GM23338 (cell line): ENCODE results near the gene RPL7A. TPM values are rescaled to one million over a fixed set of nuclear protein-coding genes. Genes with fewer than 3 reads are reported as not detected.

Experiments used
- ATAC-seq: fragments of 200-7000 bp; cut with Tn5 transposase; 3 replicates; pipeline ENCODE4 v1.9.1; 2020
- DNase-seq: peaks from one replicate; pipeline ENCODE4 v3.0.0-alpha.2; 2015; ENCODE audit warnings: low spot score
- H2AFZ ChIP-seq: fragments of 200-600 bp; sonication (generic); 2 replicates; pipeline ENCODE4 v1.8.0; 2016; ENCODE audit warnings: antibody characterized with exemption, mild to moderate bottlenecking, moderate library complexity
- H3F3A ChIP-seq: fragments of 200-600 bp; sonication (generic); replicated peaks from 2 replicates; pipeline ENCODE4 v1.8.0; 2017; ENCODE audit warnings: antibody characterized with exemption, mixed run types, low read depth
- H3K27ac ChIP-seq: fragments of 200-600 bp; sonication (generic); 2 replicates; pipeline ENCODE4 v1.6.1; 2016; ENCODE audit warnings: low read depth
- H3K27me3 ChIP-seq: fragments of 200-600 bp; sonication (generic); 2 replicates; pipeline ENCODE4 v1.8.0; 2016; ENCODE audit warnings: mild to moderate bottlenecking, mixed run types, moderate library complexity; ENCODE audit not compliant: insufficient read depth
- H3K36me3 ChIP-seq: fragments of 200-600 bp; sonication (generic); 2 replicates; pipeline ENCODE4 v1.8.0; 2016; ENCODE audit warnings: mild to moderate bottlenecking; ENCODE audit not compliant: insufficient read depth
- H3K4me1 ChIP-seq: fragments of 200-600 bp; sonication (generic); 2 replicates; pipeline ENCODE4 v1.8.0; 2016; ENCODE audit warnings: mild to moderate bottlenecking, moderate library complexity; ENCODE audit not compliant: insufficient read depth
- H3K4me2 ChIP-seq: fragments of 200-600 bp; sonication (generic); 2 replicates; pipeline ENCODE4 v1.7.1; 2017; ENCODE audit warnings: mixed run types
- H3K4me3 ChIP-seq: fragments of 200-600 bp; sonication (generic); 2 replicates; pipeline ENCODE4 v1.6.1; 2016; ENCODE audit warnings: mixed run types
- H3K79me2 ChIP-seq: fragments of 200-600 bp; sonication (generic); replicated peaks from 2 replicates; pipeline ENCODE4 v1.8.0; 2017; ENCODE audit warnings: mild to moderate bottlenecking; ENCODE audit not compliant: insufficient read depth
- H3K9me2 ChIP-seq: fragments of 200-600 bp; sonication (generic); 2 replicates; pipeline ENCODE4 v1.8.0; 2017; ENCODE audit not compliant: insufficient read depth
- H4K20me1 ChIP-seq: fragments of 200-600 bp; sonication (generic); replicated peaks from 2 replicates; pipeline ENCODE4 v1.8.0; 2017; ENCODE audit warnings: mild to moderate bottlenecking; ENCODE audit not compliant: insufficient read depth
- H3K27ac Mint-ChIP-seq: 2 replicates; pipeline ENCODE4 v1.8.0; 2020; ENCODE audit warnings: inconsistent platforms, mild to moderate bottlenecking, moderate library complexity, mixed read lengths
- H3K27me3 Mint-ChIP-seq: 3 replicates; pipeline ENCODE4 v1.8.0; 2022; ENCODE audit warnings: low read depth, mild to moderate bottlenecking, moderate library complexity, mixed read lengths, inconsistent platforms; ENCODE audit not compliant: insufficient read depth, poor library complexity
- H3K36me3 Mint-ChIP-seq: 3 replicates; pipeline ENCODE4 v1.8.0; 2021; ENCODE audit warnings: low read depth, mild to moderate bottlenecking, inconsistent platforms, moderate library complexity, mixed read lengths
- H3K4me1 Mint-ChIP-seq: 3 replicates; pipeline ENCODE4 v1.8.0; 2020; ENCODE audit warnings: mild to moderate bottlenecking, inconsistent platforms, mixed read lengths
- H3K4me3 Mint-ChIP-seq: 3 replicates; pipeline ENCODE4 v1.8.0; 2021; ENCODE audit warnings: moderate library complexity, mild to moderate bottlenecking, inconsistent platforms, mixed read lengths
- H3K9me3 Mint-ChIP-seq: 3 replicates; pipeline ENCODE4 v1.8.0; 2020; ENCODE audit warnings: moderate library complexity, mild to moderate bottlenecking, inconsistent platforms, mixed read lengths
- CREB1 ChIP-seq: fragments of 250-450 bp; sonication (Bioruptor Pico); IDR thresholded peaks from 2 replicates; pipeline ENCODE4 v1.5.0; 2020; ENCODE audit warnings: low read depth, mild to moderate bottlenecking, moderate library complexity
- CTCF ChIP-seq, 2 experiments: fragments of 200-600 bp in 1 of 2; sonication (generic) in 1 of 2; conservative IDR thresholded peaks; 2 replicates each; pipeline versions ENCODE4 v1.5.1 to v1.6.1; 2016 to 2017; ENCODE audit warnings: antibody characterized with exemption in 2 of 2, low read depth in 2 of 2, mild to moderate bottlenecking in 2 of 2, moderate library complexity in 1 of 2
- ETS1 ChIP-seq: IDR thresholded peaks from 2 replicates; pipeline ENCODE4 v1.6.1; 2016; ENCODE audit warnings: antibody characterized with exemption
- EZH2 ChIP-seq: fragments of 200-600 bp; sonication (generic); IDR thresholded peaks from one replicate; pipeline ENCODE4 v1.8.0; 2017; ENCODE audit warnings: antibody characterized with exemption, mild to moderate bottlenecking, low read depth; ENCODE audit not compliant: unreplicated experiment
- EZH2phosphoT487 ChIP-seq: fragments of 200-600 bp; sonication (generic); IDR thresholded peaks from one replicate; pipeline ENCODE4 v1.8.1; 2018; ENCODE audit warnings: antibody characterized with exemption; ENCODE audit not compliant: unreplicated experiment
- JUNB ChIP-seq: IDR thresholded peaks from one replicate; pipeline ENCODE4 v1.6.1; 2016; ENCODE audit warnings: antibody characterized with exemption; ENCODE audit not compliant: unreplicated experiment
- NANOG ChIP-seq: IDR thresholded peaks from 2 replicates; pipeline ENCODE4 v1.6.1; 2016; ENCODE audit warnings: antibody characterized with exemption, borderline replicate concordance
- POLR2AphosphoS5 ChIP-seq: IDR thresholded peaks from 2 replicates; pipeline ENCODE4 v1.6.1; 2016; ENCODE audit warnings: antibody characterized with exemption, low read depth
- REST ChIP-seq: IDR thresholded peaks from one replicate; pipeline ENCODE4 v1.6.1; 2018; ENCODE audit warnings: antibody characterized with exemption; ENCODE audit not compliant: unreplicated experiment
- STAT1 ChIP-seq: IDR thresholded peaks from one replicate; pipeline ENCODE4 v1.6.1; 2016; ENCODE audit warnings: antibody characterized with exemption; ENCODE audit not compliant: unreplicated experiment
- ZNF114 ChIP-seq: fragments of 250-450 bp; sonication (Bioruptor Pico); IDR thresholded peaks from 2 replicates; pipeline ENCODE4 v1.5.0; 2020; ENCODE audit warnings: mild to moderate bottlenecking, moderate library complexity
- ZNF331 ChIP-seq: fragments of 250-450 bp; sonication (Bioruptor Pico); IDR thresholded peaks from 2 replicates; pipeline ENCODE4 v1.5.0; 2020; ENCODE audit warnings: low read depth, mild to moderate bottlenecking, moderate library complexity
- ZNF462 ChIP-seq: fragments of 250-450 bp; sonication (Bioruptor Pico); IDR thresholded peaks from 2 replicates; pipeline ENCODE4 v1.5.0; 2020; ENCODE audit warnings: mild to moderate bottlenecking, moderate library complexity
- polyA plus RNA-seq: library from polyadenylated mRNA; unstranded; fragments of >200 nt; fragmentation: Nextera tagmentation; extraction: Ambion mirVana; gene quantifications from 2 replicates; pipeline ENCODE4 v1.2.1, GENCODE V29; 2016
- total RNA-seq: library from RNA; depleted of rRNA; stranded (reverse); fragments of >200 nt; shearing (Covaris generic); gene quantifications from 2 replicates; pipeline ENCODE4 v1.2.3, GENCODE V29; 2014

Gene RPL7A
- total and polyA plus RNA-seq, 2 experiments from 2014 or later: 1,644 to 2,020 TPM

- peaks cover 7% of the 10 kb centered on the region; the same call in 1 of the 2 replicates for H3K36me3 ChIP-seq
- no peaks in the 10 kb centered on the region for H3F3A ChIP-seq
- H3K4me2 ChIP-seq: peak overlapping the region; percentile 90
- DNase-seq: no peak
- H3K27ac Mint-ChIP-seq: peak overlapping the region; percentile 12; the same call in 1 of the 2 replicates
- H3K27me3 ChIP-seq: peaks cover 13% of the 10 kb centered on the region
- H3K36me3 Mint-ChIP-seq: peaks cover 34% of the 10 kb centered on the region
- peaks cover 18% of the 10 kb centered on the region for H3K4me1 Mint-ChIP-seq
- H2AFZ ChIP-seq: no peak overlapping the region
- no peak for TF ChIP-seq STAT1
- TF ChIP-seq EZH2phosphoT487: no peak
- no peak for TF ChIP-seq POLR2AphosphoS5
- no peak for TF ChIP-seq CREB1
- TF ChIP-seq NANOG: no peak
- TF ChIP-seq ETS1: no peak
- TF ChIP-seq CTCF (conservative IDR thresholded peaks at IDR 0.05; ENCODE audit: low read depth in 2 of 2): no peak
- TF ChIP-seq ZNF331: no peak
- TF ChIP-seq JUNB: no peak
- TF ChIP-seq REST: no peak
- no peak for TF ChIP-seq ZNF114 (CRISPR knock-in tag)
- no peak for TF ChIP-seq EZH2
- no peak for TF ChIP-seq ZNF462 (CRISPR knock-in tag)
- H3K27me3 Mint-ChIP-seq: peaks cover 29% of the 10 kb centered on the region
- H3K4me3 Mint-ChIP-seq: peak overlapping the region; percentile 98
- H4K20me1 ChIP-seq: peaks cover 46% of the 10 kb centered on the region
- H3K4me3 ChIP-seq: peak overlapping the region; percentile 98
- H3K9me2 ChIP-seq: no peaks in the 10 kb centered on the region
- no peak overlapping the region for H3K27ac ChIP-seq
- ATAC-seq: no peak
- peaks cover 59% of the 10 kb centered on the region for H3K79me2 ChIP-seq
- H3K4me1 ChIP-seq: peaks cover 10% of the 10 kb centered on the region; the same call in 1 of the 2 replicates
- peaks cover 14% of the 10 kb centered on the region; the same call in 2 of the 3 replicates for H3K9me3 Mint-ChIP-seq
Observed at GRCh38 chr9:133374612-133375115, 26.6 kb downstream of the RPL7A start.
